ENCODE results near the gene BMPR2.
"Not testable (repeated sequence)": the region's sequence is repeated elsewhere in the genome, so short reads cannot be mapped to it uniquely, and the experiment has no call there.

DNA sequence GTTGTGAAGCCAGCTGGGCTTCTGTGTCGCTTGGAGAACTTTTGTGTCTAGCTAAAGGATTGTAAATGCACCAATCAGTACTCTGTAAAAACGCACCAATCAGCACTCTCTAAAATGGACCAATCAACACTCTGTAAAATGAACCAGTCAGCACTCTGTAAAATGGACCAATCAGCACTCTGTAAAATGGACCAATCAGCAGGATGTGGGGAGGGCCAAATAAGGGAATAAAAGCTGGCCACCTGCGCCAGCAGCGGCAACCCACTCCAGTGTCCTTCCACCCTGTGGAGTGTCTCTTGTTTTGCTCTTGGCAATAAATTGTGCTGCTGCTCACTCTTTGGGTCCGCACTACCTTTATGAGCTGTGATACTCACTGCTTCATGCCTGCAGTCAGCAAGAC lies 199.1 kb downstream of the BMPR2 start:
- TF ChIP-seq, protein P1, sequence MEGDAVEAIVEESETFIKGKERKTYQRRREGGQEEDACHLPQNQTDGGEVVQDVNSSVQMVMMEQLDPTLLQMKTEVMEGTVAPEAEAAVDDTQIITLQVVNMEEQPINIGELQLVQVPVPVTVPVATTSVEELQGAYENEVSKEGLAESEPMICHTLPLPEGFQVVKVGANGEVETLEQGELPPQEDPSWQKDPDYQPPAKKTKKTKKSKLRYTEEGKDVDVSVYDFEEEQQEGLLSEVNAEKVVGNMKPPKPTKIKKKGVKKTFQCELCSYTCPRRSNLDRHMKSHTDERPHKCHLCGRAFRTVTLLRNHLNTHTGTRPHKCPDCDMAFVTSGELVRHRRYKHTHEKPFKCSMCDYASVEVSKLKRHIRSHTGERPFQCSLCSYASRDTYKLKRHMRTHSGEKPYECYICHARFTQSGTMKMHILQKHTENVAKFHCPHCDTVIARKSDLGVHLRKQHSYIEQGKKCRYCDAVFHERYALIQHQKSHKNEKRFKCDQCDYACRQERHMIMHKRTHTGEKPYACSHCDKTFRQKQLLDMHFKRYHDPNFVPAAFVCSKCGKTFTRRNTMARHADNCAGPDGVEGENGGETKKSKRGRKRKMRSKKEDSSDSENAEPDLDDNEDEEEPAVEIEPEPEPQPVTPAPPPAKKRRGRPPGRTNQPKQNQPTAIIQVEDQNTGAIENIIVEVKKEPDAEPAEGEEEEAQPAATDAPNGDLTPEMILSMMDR (IDR thresholded peaks at IDR 0.05): not testable (repeated sequence)
- not testable (repeated sequence) for TF ChIP-seq POLR2A (IDR thresholded peaks at IDR 0.05)

Data from sigmoid colon (tissue), 3 donors.